ENCODE data around the gene MARCHF3.
"Not testable (repeated sequence)": the region's sequence is repeated elsewhere in the genome, so short reads cannot be mapped to it uniquely, and the experiment has no call there.

Gene MARCHF3

DNA sequence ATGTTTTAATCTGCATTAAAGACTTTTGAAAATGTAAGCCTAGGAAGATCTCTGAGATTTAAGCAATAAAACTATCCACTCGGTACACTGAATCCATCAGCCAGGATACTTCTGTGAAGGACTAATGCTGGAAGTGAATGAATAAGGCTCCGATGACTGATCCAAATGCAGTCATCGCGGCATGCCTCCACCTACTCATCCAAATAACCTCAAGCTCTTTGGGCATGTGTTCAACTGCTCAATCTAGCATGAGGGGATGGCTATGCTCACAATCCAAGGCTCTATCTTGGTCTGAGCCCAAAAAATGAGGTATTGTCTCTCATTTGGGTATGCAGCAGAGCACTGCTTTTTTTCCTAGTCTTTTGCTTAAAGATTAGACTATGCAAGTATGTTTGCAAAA lies 19.2 kb downstream of the MARCHF3 start:
- no peak for DNase-seq

DNA sequence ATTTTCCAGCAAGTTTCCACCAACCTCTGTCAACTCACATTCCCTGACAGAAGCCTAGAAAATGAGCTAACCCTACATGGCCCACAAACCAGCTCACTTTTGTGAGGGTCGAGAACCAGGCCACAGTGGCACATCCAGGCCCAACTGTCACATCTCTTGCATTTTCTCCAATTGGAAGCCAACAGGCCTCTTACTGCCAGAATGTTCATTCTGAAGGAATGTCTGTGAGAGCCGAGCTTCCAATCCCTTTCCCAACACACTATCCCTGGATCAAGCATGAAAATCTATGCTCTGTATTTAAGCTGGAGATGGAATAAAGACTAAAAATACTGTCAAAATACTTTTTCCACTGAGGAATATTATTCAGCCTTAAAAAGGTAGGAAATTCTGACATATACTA lies 20.0 kb downstream of the MARCHF3 start:
- no peak for DNase-seq

DNA sequence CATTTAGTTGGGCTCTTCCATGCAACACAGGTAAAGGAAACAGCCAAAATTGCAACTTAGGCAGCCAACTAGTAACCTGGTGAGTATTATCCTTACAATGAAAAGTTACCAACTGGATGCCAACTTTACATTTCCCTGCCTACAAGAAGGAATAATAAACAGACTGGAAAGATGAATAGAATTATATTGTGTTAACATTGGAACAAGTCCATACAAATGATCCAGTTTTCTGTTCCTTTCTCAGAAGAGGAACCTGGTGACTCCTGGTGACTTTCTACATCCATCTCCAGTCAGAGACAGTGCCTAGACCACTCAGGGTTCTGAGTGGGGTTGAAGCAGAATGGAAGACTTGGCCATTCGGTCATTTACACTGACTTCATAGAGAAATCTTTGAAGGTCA lies 20.6 kb downstream of the MARCHF3 start:
- no peak for DNase-seq

DNA sequence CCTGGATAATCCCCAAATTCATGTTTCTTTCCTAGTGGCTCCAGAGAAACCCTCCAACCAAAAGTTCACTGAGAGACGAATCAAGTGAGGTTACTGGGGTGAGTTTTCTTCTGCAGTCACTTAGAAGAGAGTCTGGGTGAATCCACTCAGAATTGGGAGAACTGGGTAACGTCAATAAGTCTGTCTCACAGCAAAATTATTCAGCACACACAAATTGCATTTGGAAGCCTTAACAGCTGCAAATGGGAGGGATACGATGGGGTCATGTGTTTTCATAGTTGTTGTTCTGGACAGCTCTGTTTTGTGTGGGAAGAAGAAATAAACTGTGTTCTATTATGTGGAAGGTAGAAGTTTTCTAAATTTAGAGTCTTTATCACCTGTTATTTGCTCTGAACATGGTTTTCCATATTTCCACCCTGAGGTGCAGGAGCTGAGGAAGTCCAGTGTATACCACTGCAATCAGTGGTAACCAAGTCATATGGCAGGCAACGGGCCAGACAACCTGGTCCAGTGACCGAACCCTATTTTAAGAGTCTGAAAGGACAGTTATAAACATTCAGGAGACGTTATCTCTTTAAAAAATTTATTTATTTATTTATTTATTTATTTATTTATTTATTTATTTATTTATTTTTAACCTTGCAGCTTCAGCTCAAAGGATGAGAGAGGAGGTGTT lies 21.9 kb downstream of the MARCHF3 start:
- no peak for DNase-seq

DNA sequence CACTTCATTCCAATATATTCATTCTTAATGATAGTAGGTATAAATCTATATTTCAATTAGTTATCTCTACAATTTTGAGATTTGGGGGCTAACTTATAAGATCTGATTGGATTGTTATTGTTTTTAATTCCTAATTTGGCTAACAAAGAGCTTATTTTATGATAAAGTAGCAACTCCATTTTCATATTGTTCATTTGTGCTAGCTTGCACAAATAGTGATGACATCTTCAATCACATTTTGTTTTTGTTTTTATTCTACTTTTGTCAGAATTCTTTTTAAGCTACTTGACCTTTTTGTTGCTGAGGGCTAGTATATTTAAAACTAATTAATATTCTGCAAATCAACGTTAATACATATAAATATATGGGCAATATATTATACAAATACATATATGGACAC lies 22.8 kb downstream of the MARCHF3 start:
- DNase-seq = no peak

DNA sequence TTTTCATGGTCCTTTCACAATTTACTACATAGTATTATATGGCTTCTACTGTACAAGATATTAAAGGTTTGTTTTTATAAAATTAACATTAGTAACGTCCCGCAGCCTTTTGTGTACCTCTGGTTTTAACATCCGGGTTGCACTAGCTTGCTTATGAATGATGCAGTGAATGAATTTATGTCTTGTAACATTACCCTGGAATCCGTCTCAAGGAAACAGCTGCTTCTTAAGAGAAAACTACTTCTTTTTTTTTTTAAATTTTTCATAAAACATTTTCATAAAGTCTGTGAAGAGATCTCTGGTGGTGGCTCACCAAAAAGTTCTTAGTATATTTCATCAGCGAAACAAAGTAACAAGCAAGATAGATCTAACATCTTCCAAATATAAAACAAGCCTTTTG lies 23.6 kb downstream of the MARCHF3 start:
- DNase-seq = no peak

DNA sequence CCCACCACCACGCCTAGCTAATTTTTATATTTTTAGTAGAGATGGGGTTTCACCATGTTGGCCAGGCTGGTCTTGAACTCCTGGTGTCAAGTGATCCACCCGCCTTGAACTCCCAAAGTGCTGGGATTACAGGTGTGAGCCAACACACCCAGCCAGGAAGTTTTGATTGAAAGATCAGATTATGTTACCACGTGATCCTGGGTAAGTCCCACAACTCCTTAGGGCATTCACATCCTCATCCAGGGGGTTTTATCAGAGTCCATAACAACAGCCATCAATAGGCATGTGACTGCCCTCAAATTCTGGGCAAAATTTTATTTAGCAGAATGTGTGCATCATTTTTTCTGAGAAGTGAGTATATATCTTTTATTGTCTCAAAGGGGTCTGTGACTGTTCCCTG lies 25.1 kb downstream of the MARCHF3 start:
- DNase-seq = not testable (repeated sequence)

DNA sequence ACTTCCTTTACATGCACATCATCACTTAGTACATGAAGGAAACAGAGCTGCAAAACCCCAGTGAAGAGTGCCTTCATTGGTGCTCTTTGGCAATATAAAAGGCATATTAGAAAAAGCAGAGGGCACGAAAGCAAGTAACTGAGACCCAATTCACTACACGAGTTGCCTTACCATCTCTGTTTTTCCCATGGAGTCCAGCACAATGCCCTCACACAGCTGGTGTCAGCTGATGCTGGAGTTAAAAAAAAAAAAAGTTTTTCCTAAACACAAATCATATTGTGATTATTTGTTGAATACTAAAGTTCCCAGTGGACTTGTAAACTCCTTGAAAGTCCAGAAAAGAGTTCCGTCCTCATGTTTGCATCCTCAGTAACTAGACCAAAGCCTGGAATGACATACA lies 25.6 kb downstream of the MARCHF3 start:
- no peak for DNase-seq

DNA sequence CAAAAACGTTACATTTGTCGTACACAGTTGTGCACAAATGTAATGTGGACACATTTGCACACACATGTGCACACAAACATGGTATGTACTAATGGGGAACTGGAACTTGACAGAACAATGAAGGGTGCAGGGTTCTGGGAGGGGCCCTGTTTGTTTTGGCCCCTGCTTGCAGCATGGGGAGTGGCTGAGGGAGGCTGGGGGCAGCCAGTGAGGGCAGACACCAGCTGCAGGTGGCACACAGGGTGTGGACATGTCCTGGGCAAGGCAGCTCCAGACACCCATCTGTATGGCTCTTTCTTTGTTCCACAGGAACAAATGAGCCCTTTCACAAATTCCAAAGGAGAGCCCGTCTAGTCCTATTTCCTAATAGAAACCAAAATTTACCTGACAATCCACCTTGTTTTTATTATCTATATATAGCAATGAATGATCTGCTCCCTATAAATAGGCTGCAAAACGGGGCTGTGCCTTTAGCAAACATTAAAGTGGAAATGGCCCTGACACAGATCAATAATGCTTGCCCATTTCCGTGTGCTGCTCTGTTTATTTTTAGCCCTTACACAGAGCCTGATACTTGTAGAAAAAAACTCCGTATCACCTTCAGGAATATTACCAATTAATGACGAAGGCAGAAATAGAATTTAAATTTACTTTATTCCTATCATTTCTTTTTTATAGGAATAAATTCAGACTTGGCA lies 26.4 kb downstream of the MARCHF3 start:
- DNase-seq = no peak

DNA sequence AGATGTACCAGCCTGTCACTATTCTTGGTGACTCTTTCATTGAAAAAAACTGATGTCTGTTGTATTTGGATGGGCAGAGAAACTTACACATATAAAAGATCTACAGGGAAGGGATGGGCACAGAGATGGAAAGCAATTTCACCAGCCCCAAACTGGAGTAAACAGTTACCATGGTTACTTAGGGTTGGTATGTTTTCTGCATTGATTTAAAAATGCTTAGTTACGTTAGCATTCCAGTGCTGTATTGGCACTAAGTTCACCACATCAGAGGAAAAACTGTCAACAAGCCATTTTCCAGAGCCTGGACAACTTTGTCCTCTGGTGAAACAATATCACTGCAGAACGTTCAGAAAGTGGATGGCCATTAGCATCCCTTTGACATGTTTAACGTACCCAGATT lies 28.0 kb downstream of the MARCHF3 start:
- no peak for DNase-seq

DNA sequence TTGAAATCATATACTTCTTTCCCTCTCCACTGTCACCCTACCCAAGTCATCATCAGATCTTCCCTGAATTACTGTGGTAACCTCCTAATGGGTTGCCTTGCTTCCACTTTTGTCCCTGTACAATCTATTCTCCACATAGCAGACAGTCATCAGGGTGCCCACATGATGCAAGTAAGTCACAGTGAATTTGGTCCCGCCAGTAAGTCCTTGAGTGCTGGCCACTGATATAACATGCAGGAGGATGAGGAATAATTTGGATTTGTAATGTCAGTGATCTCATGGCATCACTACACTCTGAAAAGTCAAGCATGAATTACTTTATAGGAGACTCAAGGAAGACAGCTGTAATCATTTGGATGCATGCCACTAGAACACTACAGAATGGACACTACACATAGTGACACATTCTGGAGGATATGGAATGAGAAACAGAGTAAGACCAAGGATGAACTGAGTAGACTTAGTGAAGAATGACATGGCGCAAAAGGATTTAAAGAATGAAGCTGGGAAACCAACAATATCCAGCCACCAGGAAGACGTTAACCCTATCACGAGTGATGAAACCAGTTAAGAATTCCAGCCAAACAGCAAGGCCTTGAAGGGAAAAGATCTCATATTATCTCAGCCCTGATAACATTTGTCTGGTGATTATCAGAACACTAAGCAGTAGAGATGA lies 28.6 kb downstream of the MARCHF3 start:
- no peak for DNase-seq

DNA sequence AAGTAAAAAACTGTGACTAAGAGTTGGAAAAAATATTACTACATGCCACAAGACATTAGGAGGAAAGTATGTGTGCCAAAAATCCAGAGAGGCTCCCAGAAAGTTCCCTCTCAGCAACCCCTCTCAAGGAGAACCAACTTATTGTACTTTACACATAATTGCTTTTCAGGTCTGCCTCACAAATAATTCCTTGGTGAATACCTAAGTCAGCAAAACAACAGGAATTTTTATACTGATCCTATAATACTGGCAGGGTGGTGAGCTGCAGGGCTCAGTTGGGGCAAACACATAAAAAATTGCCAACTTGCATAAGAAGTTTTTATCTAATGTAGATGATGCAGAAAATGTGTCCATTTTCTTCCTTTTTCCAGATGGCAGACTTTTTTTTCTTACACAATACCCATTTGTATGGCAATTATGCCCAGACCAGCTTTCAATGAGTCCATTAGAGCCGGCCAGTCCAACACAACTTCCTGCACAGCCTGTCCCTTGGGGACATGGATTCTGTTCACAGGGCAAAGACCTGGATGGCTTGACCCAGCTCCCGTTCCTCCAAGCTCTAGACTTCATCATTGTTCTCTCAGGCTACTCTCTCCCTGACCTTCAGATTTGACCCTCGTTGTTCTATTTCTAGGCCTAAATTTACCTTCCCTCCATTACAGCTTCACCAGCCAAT lies 31.3 kb downstream of the MARCHF3 start:
- DNase-seq = no peak

DNA sequence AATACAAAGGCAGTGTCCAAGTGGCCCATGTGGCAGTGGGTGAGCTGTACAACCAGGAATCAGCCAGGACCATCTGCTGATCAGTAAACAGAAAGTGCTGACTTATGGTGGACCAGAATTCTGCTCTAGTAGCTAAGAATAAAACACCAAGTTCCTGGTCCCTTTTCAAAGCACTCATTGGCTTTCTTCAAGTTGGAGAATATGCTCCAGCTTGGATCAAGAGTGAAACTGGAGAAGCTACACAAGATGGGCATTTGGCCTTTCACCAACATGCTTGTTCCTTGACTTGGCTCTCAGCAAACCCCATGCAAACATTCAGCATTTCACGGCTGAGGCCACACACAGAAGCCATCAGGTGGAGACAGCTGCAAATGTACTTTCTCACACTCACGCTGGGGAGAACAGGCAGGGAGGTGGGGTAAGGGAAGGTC lies 32.1 kb downstream of the MARCHF3 start:
- no peak for DNase-seq

DNA sequence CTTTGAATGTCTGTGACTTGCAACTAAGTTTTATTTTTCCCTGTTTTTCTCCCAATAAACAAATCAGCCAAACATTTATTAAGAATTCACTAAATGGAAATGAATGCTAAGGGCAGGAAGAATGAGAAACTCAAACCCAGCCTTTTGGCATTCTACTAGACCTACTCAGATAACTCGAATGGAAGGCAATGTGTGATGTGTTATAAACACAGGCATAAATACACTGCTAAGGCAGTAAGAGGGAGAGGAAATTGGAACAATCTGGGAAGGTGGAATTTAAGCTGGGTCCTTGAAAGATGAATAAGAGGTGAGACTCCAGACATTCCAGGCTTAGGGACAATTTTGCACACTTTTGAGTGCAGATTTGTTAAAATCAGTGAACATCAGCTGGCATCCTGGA lies 34.7 kb downstream of the MARCHF3 start:
- no peak for DNase-seq

DNA sequence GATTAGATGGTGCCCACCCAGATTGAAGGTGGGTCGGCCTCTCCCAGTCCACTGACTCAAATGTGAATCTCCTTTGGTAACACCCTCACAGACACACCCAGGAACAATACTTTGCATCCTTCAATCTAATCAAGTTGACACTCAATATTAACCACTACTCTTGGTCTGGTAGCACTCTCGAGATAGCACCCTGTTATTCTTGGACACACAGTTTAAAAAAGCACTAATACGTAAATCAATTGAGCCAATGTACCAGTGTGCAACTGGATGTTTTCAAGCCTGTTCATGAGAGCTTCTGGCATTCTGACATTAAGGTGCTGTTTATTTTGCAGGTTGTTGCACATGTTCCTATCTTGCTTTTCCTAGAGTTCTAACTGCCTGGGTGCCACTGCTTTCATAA lies 35.3 kb downstream of the MARCHF3 start:
- DNase-seq = no peak

DNA sequence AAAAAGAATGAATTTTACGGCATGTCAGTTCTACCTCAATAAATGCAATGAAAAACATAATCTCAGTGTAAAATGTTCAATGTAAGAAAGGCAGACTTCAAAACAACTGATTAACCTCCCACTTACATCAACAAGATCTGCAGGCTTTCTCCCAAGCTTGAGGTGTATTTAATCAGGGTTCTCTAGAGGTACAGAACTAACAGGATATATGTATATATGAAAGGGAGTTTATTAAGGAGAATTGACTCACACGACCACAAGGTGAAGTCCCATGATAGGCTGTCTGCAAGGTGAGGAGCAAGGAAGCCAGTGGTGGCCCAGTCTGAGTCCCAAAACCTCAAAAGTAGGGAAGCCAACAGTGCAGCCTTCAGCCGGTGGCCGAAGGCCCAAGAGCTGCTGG lies 35.9 kb downstream of the MARCHF3 start:
- no peak for DNase-seq

DNA sequence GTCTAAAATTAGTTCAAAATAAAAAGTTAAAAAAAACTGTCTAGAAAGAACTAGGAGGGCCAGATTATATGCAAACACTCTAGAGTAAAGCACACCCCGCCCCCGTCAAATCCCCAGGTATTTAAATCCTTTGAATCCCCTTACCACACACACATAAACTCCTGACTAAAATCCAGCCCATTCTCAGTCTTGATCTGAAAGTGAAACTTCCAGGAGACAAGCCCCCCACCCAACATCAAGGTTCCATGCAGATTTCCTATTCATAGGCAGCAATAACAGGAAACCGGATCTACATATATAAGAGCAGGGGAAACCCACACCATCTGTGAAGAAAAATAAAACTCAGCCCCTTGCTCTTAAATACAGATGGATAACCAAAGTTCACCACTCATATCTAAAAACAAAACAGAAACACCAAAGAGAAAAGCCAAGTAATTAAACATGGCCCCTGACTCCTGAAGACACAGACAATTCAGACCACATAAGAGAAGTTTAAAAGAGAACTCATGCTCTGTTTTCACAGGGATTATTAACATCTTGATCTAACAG lies 42.3 kb downstream of the MARCHF3 start:
- peak in 1 of 5 experiments; percentile 48 for DNase-seq

DNA sequence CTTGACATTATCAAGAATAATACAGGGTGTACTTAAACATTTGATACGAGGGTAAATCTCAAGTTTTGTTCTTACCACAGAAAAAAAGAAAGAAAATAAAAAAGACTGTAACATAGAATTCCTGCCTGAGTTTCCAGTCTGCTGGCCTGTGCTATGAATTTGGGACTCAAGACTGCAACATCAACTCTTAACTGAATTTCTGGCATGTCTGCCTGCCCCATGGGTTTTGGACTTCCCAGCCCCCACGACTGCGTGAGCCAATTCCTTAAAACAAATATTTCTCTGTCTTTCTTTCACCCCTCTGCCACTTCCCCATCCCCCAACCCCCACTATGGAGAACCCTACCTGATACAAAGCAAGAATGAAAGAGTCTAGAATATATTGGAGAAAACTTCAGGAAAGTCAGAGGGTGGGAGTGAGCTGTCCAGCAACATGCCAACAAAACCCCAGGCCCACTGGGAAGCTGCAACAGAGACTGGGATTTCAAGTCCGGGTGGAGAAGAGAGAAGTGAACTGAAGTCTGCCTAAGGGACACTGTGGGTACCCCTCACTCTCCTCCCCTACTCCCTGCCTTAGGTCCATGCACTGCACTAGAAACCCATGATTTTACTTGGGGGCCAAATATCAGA lies 43.0 kb downstream of the MARCHF3 start:
- no peak for DNase-seq

DNA sequence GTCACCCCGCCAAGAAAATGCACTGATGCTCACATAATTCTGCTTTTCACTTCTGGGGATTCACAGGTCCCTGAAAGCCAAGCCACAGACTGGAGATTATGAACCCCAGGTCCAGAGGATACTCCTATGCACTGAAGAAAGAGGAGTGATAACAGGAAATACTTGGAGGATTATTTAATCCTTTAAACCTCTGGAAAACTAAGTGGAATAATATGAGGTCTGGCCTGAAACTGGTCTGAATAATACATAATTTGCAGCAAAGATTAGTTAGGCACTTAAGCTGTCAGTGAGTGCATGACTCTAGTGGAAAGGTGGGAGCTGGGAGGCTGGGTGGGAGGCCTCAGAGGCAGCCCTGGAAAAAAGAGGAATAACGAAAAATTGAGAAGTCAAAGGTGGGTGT lies 45.7 kb downstream of the MARCHF3 start:
- DNase-seq = no peak

DNA sequence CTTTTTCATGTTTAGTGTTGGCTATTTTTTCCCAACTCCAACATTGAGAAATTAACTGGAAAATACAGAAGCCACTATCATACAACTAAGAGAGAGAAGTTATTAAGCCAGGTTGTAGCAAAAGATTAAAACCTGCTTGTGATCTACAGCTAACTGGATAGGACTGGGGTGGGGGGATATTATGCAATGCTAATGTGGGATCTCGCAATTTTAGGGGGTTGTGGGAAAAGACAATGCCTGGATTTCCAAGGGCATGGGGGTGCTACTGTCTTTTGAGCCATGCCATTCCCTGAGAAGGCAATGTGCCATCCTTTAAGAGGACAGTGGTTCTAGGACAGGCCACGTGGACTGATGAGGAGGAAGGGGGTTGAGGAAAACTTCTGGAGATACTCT lies 46.5 kb downstream of the MARCHF3 start:
- DNase-seq = no peak

DNA sequence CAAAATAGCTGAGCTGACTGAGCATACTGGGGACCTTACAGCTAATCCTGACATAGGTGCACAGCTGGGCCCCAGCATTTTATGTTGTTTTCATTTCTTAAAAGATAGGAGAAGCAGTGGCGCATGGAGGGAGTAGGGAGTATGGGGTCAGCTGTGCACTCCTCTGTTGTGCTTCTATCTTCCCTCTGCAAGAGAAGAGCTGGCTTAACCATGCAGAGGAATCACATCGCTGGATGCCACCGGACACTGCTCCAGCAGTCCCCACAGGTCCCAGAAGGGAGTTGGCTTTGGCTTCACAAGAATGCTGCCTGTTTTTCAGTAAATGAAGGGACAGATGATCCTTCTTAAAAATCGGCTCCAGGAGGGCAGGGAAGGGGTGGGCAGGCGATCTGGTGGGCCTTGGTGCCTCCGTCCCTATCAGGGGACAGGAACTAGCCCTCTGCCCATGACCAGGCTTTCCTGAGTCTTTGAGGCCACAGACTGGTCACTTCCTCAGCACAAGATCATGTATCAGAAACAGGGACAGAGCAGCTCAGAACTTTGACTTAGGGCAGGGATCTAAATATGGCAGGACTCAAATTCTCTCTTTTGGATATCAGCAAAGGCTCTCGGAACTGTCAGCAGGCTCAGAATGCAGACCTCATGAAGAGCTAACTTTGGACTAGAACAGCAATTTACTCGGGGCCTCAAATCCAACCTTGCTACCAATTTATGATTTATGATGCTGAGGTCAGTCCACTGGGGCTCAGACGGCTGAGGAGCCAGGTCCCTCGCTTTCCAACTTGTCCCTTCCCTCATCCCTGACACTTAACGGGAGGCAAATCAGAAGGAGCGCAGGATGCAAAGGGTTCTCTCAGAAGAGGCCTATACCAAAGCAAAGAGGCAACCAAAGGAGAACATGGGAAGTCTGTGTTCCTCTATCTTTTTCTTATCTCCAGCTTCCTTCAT lies 47.2 kb downstream of the MARCHF3 start:
- DNase-seq = no peak

DNA sequence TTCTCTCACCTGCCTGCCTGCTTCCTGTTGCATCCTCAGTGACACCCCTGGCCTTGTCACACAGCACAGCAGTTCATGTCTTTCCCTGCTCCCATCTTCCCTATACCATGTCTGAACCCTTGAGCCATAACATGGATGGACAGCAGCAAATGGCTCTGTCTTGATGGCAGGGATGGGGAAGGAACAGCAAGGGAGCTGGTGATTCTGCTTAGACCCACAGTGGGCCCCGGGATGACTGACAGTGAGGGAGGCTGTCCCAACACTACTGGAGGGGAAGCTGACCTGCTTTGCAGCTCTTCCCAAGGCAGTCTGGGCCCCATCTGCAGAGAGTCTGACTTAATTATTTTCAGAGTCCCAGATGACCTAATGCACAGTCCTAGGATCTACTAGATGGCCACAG lies 48.2 kb downstream of the MARCHF3 start:
- DNase-seq = no peak
